NCI-H2107 treated with DMSO at 0.1 percent for 48 hours (cell line): Measurements from ENCODE around the gene PAM.

Experiments used
- DNase-seq: peaks from one replicate; lab custom pipeline; 2025; ENCODE audit not compliant: unreplicated experiment; lab: John Stamatoyannopoulos, UW

Gene PAM

GRCh38 chr5:102807878-102808502, 52.9 kb downstream of the PAM start:
- DNase-seq: no peak

DNA sequence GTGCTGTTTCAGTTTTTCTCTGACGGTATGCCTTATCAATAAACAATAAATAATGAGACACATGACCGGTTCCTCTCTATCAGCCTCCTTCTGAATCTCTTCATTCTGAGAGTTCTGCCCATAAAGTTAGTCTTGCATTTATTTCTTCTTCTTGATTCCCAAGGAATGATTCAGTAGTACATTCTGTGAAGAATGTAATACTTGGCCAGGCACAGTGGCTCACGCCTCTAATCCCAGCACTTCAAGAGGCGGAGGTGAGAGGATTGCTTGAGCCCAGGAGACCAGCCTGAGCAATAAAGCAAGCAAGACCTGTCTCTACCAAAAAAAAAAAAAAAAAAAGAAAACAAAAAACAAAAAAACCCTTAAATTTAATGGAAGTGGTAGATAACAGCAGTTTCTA, 53.9 kb downstream of the PAM start:
- DNase-seq: no peak

DNA sequence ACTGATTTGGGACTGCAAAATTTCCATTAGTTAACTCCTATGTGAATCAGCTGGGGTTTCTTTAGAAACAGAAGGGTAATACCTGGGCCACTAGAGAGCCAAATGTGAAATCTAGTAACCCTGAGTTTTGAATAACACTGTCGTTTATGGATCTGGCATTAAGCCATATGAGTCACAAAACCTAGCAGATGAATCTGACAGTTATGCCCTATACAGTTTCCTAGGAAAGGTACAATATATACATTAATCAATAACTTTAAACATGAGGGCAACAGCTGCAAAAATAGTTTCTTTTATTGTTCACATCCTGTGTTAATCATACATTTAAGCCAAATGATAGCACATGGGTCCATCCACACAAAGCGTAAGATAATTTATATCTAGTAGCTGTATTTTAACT, 56.9 kb downstream of the PAM start:
- DNase-seq: peak; percentile 17

DNA sequence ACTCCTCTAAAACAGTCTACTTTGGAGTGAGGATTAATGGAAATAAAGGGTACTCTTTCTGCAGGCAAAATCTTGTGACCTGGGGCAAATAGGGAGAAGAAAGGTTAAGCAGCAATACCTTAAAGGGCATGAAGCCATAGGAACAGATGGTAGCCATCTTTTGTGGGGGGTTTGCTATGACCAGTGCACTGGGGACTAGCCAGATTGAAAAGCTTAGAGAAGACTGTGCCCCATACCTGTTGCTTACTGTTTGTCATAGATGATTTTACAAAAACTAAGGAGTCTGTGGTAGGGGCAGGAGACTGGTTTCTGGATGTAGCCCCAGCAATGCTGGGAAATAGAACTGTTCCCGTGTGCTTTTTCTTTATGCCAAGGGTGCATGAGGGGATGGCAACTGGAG, 58.6 kb downstream of the PAM start:
- no peak for DNase-seq

- no peak for DNase-seq
Measured at GRCh38 chr5:102815084-102815483, 60.0 kb downstream of the PAM start.

DNA sequence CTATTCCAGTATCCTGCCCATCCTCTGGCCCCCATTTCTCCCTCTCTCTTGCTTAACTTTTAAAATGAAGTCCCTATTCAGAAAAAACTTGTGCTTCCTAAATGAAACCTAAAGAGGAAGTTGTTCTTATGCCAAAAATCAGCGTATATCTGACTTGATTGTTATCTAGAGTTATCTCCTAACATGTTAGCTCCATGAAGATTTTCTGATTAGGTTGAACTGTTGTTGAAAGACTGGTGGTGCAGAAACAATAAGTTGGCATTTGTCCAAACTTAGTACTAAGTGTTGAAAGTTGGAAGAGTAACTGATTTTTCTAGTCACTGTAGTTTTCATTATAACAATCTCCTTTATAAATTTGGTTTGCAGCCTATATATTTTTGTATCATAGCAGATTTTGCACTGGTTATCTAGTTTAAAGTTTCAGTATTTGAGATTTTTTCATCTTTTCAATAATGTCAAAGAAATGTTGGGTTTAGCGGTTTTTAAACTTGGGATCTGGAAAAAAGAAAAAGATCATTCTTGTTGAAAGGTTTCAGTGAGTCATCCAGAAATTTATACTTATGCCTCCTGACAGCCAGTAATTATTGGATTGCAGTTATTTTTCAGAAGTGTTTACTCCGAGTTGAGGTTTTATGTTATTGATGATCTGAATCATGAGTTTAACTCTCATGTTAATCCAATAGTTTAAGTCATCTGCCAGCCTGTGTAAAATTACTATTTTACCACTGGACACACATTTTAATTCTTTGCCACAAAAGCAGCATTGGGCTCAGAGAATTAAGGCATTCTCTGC, 60.6 kb downstream of the PAM start:
- DNase-seq: no peak

- no peak for DNase-seq
Measured at GRCh38 chr5:102818345-102818744, 63.2 kb downstream of the PAM start.

DNA sequence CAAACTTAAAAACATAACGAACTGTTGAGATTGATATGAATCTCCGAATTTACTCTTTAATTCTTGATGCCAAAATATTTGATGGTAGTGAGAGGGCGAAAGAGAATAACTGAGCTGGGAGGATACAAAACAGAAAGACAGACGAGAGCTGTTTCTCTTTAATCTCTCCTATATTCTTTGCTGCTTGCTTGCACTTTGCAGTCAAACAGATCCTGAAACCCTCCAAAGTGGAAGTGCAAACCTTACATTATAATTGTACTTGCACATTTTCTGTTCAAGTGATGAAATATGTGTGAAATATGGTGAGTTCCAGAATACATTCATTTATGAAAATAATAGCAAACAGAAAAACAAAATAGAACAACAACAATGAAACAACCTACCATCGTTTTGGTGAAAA, 63.8 kb downstream of the PAM start:
- DNase-seq: no peak

GRCh38 chr5:102819634-102820033, 64.5 kb downstream of the PAM start:
- DNase-seq: no peak

GRCh38 chr5:102823441-102823874, 68.4 kb downstream of the PAM start:
- no peak for DNase-seq

DNA sequence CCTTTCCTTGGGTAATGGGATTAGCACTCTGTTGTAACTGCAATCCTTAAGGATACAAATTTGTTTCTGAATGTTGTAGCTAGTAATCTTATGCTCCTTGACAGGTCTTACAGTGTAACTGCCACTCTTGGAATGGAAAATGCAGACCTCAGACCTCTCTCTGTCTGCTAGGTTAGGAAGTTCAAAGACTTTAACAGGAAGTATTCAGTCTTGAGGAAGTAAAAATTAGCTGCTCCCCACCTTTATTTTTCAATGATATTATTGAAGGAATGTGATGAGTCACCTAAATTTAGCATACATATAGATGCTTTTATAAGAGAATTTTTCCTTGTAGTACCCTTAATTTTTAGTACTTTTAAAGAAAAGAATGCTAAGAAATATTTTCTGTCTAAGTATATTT, 71.5 kb downstream of the PAM start:
- DNase-seq: no peak

DNA sequence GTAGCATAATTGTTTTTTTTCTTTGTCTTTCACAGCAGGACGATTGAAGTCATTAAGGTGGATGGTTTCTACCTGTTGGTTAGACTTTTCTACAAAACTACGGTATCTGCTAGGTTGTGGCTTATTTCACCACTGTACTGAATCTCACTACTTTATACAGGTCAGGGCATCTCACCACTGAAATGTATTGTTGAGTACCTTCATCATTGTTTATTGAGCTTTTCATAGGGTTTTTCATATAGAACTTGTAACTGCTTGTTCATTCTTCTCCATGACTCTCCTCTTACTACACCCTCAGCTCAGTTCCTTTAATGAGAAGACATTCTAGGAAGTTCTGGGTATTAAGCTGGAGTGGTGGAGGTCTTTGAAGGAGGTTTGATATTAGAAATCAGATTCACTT, 75.1 kb downstream of the PAM start:
- no peak for DNase-seq

DNA sequence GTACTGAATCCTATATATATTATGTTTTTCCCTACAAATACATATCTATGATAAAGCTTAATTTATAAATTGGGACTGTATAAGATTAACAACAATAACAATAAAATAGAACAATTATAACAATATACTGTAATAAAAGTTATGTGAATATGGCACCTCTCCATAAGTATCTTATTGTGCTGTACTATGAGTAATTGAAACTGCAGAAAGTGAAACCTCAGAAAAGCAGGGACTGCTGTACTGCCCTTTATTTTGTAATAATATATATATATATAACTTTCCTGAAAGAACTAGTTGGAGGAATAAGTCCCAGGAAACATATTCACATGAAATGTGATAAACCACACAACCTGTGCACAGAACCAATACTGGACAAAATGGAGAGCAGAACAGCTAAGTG, 77.3 kb downstream of the PAM start:
- no peak for DNase-seq

- no peak for DNase-seq
Measured at GRCh38 chr5:102833146-102833545, 78.0 kb downstream of the PAM start.

GRCh38 chr5:102834438-102834964, 79.4 kb downstream of the PAM start:
- no peak for DNase-seq

DNA sequence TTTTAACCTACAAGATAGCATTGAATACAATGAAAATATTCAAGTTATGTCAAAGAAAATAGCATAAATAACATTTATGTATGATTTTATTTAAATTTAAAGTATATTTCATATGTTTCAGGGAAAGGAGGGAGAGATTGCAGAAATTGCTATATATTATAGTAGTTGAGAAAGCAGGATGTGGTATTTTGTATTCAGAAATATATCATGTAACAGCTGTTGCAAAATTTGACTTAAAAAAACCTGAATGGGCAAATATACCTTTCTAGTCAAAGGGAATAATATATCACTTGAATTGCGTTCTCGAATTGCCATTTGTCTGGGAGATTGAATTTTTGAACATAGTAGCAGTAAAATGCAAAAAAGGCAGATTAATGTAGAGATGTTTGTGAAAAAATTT, 80.6 kb downstream of the PAM start:
- DNase-seq: no peak

DNA sequence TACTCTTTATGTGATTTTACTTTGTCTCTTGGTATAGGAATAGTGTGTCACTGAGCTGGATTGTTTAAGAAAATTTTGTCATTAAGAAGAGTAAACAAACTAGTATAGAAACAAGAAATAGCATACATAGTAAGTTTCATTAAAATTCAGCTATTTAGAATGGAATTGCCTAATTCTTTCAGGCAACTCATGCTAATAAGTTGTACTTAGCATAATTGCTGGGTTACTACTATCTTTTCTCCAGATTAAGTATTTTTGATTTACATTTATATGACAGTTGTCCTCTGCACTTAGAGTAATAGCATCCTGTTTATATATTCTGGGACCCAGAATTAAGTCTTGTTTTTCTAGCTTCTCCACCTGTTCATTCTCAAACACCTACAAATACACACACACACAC, 85.9 kb downstream of the PAM start:
- no peak for DNase-seq

GRCh38 chr5:102843997-102844396, 88.9 kb downstream of the PAM start:
- DNase-seq: no peak

GRCh38 chr5:102845041-102845440, 89.9 kb downstream of the PAM start:
- no peak for DNase-seq

- no peak for DNase-seq
Measured at GRCh38 chr5:102850503-102850902, 95.4 kb downstream of the PAM start.

GRCh38 chr5:102853680-102854079, 98.6 kb downstream of the PAM start:
- no peak for DNase-seq

DNA sequence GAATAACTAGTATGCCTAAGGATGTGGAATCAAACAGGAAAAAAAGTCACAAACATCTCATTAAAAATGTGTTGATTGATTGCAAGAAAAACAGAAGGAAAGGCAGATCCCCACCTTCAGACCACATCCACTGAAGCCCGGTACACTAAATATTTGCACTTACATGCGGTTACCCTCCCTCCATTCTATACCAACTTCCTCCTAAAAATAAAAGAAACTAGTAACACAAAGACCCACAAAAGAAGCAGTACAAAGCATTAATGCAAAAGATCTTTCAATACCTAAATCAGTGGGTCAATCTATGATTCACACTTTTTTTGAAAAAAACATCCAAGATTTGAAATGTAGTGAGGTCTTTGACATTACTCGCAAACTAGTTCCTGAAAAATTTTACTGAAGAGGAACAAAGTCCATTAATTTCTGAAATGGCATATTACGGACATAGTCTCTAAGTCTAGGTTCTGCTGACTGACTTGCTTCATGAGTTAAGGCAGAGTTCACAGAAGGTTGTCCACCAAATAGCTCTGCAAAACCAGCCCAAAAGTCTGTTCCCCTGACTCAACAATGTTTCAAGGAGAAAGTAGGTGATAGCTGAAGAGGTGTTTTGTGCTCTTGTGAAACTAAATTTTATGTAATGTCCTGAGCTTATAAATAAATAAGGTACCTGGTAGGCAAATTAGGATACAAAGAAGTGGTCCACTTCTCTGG, 100.7 kb downstream of the PAM start:
- no peak for DNase-seq
